Measurements from ENCODE around the gene ZNF516.

ZNF516 gene

GRCh38 chr18:76456018-76456750 is 38.9 kb downstream of the ZNF516 start:
- TF ChIP-seq, protein P1, sequence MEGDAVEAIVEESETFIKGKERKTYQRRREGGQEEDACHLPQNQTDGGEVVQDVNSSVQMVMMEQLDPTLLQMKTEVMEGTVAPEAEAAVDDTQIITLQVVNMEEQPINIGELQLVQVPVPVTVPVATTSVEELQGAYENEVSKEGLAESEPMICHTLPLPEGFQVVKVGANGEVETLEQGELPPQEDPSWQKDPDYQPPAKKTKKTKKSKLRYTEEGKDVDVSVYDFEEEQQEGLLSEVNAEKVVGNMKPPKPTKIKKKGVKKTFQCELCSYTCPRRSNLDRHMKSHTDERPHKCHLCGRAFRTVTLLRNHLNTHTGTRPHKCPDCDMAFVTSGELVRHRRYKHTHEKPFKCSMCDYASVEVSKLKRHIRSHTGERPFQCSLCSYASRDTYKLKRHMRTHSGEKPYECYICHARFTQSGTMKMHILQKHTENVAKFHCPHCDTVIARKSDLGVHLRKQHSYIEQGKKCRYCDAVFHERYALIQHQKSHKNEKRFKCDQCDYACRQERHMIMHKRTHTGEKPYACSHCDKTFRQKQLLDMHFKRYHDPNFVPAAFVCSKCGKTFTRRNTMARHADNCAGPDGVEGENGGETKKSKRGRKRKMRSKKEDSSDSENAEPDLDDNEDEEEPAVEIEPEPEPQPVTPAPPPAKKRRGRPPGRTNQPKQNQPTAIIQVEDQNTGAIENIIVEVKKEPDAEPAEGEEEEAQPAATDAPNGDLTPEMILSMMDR (IDR thresholded peaks at IDR 0.05; ENCODE audit: borderline replicate concordance, insufficient read depth, low read depth, low read length), result no peak
- no peak overlapping the region for H3K4me3 ChIP-seq (ENCODE audit: low read depth, low read length)

DNA sequence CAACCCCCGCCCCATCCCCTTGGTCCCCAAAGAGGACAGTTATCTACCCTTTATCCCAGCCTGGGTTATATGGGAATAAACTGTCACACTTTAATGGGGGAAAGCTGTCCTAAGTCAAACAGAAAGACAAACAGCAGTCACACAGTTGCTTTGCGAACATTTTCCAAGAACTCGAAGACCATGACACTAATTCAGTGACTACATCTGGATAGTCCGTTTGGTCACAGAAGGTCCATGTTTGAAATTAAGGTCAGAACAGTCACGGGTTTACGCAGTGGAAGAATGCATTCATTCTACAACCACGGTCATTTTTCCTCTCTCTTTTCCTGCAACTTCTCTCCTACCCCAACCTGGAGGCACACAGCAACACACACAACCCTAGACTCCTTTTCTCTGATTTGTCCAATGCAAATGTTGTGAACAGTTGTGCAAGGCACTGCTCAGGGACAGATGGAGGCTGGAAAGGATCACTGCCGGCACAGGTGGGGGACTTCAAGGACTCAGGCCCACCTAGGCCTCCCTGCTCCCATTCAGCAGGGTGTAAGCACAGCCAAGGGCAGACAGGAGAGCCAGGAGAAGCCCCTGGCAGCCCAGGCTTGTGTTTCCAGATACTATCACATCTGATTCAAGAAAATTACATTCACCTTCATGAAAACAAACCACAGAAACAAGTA is 39.9 kb downstream of the ZNF516 start:
- TF ChIP-seq, protein P1 (IDR thresholded peaks at IDR 0.05; ENCODE audit: borderline replicate concordance, insufficient read depth, low read depth, low read length), result no peak
- no peak overlapping the region for H3K4me3 ChIP-seq (ENCODE audit: low read depth, low read length)

DNA sequence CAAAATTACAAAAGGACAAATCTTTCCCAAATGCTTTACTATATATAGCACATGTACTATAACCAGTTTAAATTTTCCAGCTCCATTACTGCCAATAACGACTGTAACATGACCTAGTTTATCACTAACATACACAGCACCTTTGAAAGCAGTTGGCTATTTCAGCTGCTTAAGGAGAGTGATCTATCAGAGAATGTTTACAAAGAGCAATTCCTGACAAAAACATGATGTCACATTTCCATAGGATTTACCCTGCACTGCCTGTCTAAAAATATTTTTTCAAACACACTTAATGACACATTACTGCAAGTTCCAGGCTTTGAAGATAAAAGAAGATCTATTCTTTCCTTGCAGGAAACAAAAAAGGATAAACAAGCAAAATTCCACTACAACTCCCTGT is 40.6 kb downstream of the ZNF516 start:
- TF ChIP-seq, protein P1 (IDR thresholded peaks at IDR 0.05; ENCODE audit: borderline replicate concordance, insufficient read depth, low read depth, low read length), result no peak
- H3K4me3 ChIP-seq (ENCODE audit: low read depth, low read length), result no peak overlapping the region

DNA sequence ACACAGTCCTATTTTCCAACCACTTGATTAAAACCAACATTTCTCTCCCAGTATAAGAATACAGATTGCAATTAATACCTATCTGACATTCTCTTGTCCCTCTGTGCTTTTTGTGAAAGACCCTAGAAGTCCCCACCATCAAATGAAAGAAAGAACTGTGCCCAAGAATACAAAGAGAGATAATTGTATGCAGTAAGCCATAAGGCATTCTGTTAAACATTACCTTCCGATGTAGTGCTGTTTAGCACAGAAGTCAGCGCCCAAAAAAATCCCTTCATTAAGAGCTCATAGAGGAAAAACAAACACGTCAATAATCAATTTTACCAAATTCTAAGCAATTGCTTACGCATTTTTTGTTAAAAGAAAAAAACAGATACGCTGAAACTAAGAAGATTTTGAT is 41.1 kb downstream of the ZNF516 start:
- TF ChIP-seq, protein P1 (IDR thresholded peaks at IDR 0.05; ENCODE audit: borderline replicate concordance, insufficient read depth, low read depth, low read length), result no peak
- H3K4me3 ChIP-seq (ENCODE audit: low read depth, low read length), result no peak overlapping the region

DNA sequence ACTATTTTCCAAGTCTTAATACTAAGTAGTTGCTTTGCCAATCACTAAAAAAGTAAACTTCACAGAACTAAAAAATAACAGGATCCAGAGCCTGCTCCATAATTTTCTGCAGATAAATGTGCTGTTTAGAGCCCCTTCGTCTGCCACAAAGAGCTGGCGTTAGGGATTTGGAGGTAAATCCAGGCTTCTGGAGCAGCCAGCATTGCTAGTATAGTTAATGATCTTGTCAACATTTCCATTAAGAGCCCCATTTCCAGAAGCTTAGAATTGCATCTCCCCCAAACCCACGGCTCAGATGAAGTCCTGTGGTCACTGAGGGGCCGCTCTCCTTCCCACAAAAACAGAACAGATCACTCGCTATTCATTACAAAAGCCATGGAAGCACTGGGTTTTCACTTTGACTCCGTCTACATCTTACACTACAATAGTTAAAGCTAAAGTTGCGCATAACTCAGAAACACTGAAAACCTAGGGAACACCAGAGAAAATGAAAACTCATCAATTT is 41.9 kb downstream of the ZNF516 start:
- no peak overlapping the region for H3K4me3 ChIP-seq (ENCODE audit: low read depth, low read length)
- TF ChIP-seq, protein P1 (IDR thresholded peaks at IDR 0.05; ENCODE audit: borderline replicate concordance, insufficient read depth, low read depth, low read length), result no peak

DNA sequence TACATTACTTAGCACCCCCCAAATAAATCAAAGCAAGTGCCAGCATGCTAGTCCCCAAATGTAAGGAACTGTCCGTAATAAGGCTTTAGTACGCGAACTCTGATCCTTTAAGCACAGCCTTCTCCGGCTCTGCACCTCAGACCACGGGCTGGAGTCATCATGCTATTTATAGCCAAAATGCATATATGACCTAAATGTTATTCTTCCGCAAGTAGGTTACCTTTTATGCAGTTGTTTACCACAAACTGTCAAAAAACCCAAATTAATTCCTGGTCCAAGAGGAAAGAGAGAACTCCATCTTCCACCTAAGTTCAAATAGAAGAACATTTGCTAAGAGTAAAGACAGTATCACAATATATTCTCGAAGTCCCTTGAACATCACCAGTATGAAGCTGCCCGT is 42.7 kb downstream of the ZNF516 start:
- TF ChIP-seq, protein P1 (IDR thresholded peaks at IDR 0.05; ENCODE audit: borderline replicate concordance, insufficient read depth, low read depth, low read length), result no peak
- no peak overlapping the region for H3K4me3 ChIP-seq (ENCODE audit: low read depth, low read length)

Measured in GM12875 (cell line).